HG03108 (cell line): ENCODE results near the gene C2CD3.
"Not testable (repeated sequence)": the region's sequence is repeated elsewhere in the genome, so short reads cannot be mapped to it uniquely, and the experiment has no call there.

Source experiments
- ATAC-seq: cut with Tn5 transposase; IDR thresholded peaks from one replicate; pipeline ENCODE4 v1.9.1; 2021; ENCODE audit warnings: moderate library complexity; ENCODE audit not compliant: unreplicated experiment

Gene C2CD3

DNA sequence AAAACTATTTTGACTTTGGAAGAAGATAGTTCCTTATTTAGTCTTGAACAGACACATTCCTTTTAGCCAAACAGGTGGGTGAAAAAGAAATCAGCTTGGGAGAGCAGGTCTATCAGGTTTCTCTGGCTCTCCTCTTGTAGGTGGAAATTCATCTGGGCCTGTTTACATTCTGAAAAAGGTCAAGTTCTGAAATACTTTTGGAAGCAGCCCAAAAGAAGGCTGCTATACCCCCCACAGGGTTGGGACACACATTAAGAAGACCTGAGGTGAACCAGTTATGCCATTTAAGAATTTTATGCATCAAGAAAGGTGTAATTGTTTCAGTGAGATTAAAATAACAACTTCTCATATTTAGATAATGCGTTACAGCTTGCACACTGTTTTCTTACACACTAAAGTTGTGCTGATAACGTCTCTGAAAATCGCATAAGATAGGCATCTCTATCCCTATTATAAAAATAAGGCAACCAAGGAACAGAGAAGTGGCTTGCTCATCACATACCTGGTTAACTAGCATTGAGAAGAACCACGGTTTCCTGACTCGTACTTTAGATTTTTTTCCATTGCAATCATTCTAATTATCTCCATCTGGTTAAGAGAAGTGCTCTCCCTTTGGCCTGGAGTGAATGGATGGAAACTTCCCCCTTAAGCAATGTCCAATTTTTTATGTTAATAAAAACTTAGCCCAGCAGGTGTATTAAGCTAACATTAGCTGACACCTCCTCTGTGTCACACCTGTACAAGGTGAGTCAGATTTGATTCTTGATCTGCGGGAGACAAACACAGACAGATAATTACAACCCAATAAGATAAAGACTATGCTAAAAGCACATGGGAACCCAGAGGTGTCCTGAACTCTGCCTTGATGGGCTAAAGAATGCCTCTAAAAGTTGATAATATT, 101.4 kb downstream of the C2CD3 start:
- ATAC-seq, result no peak

GRCh38 chr11:74066663-74067062, 104.1 kb downstream of the C2CD3 start:
- not testable (repeated sequence) for ATAC-seq

DNA sequence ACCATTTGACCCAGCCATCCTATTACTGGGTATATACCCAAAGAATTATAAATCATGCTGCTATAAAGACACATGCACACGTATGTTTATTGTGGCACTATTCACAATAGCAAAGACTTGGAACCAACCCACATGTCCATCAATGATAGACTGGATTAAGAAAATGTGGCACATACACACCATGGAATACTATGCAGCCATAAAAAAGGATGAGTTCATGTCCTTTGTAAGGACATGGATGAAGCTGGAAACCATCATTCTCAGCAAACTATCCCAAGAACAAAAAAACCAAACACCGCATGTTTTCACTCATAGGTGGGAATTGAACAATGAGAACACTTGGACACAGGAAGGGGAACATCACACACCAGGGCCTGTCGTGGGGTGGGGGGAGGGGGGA, 105.3 kb downstream of the C2CD3 start:
- not testable (repeated sequence) for ATAC-seq

- ATAC-seq, result not testable (repeated sequence)
Observed at GRCh38 chr11:74063628-74064027, 107.2 kb downstream of the C2CD3 start.

DNA sequence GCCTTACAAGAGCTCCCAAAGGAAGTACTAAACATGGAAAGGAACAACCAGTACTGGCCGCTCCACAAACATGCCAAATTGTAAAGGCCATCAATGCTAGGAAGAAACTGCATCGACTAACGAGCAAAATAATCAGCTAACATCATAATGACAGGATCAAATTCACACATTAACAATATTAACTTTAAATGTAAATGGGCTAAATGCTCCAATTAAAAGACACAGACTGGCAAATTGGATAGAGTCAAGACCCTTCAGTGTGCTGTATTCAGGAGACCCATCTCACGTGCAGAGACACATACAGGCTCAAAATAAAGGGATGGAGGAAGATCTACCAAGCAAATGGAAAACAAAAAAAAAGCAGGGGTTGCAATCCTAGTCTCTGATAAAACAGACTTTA, 109.2 kb downstream of the C2CD3 start:
- ATAC-seq, result not testable (repeated sequence)

- no peak for ATAC-seq
Observed at GRCh38 chr11:74057249-74058151, 113.3 kb downstream of the C2CD3 start.

- no peak for ATAC-seq
Observed at GRCh38 chr11:74055938-74056337, 114.9 kb downstream of the C2CD3 start.

- no peak for ATAC-seq
Observed at GRCh38 chr11:74050465-74050864, 120.3 kb downstream of the C2CD3 start.

- ATAC-seq, result no peak
Observed at GRCh38 chr11:74048993-74049392, 121.8 kb downstream of the C2CD3 start.

DNA sequence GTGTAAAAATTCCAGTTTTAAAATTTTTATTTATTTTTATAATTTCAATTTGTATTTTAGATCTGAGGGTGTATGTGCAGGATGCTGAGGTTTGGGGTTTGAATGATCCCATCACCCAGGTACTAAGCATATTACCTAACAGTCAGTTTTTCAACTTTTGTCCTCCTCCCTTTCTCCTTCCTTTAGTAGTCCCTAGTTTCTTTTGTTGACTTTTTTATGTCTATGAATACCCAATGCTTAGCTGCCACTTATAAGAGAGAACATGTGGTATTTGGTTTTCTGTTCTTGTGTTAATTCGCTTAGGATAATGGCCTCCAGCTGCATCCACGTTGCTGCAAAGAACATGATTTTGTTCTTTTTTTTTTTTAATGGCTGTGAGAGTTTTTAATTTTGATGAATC, 126.3 kb downstream of the C2CD3 start:
- ATAC-seq, result no peak

DNA sequence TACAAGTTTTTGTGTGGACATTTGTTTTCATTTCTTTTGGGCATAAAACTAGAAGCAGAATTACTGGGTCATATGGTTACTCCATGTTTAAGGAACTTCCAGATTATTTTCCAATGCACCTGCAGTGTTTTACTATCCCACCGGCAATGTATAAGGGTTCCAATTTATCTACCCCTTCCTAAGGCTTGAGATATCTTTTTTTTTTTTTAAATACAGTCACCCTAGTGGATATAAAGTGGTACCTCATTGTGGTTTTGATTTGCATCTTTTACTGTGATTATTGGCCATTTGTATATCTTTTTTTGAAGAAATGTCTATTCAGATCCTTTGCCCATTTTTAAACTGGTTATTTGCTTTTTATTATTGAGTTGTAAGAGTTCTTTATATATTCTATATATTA, 127.4 kb downstream of the C2CD3 start:
- ATAC-seq, result no peak

GRCh38 chr11:74037309-74037708, 133.5 kb downstream of the C2CD3 start:
- ATAC-seq, result no peak

GRCh38 chr11:74035264-74035663, 135.5 kb downstream of the C2CD3 start:
- ATAC-seq, result no peak

- no peak for ATAC-seq
Observed at GRCh38 chr11:74033046-74033445, 137.8 kb downstream of the C2CD3 start.

DNA sequence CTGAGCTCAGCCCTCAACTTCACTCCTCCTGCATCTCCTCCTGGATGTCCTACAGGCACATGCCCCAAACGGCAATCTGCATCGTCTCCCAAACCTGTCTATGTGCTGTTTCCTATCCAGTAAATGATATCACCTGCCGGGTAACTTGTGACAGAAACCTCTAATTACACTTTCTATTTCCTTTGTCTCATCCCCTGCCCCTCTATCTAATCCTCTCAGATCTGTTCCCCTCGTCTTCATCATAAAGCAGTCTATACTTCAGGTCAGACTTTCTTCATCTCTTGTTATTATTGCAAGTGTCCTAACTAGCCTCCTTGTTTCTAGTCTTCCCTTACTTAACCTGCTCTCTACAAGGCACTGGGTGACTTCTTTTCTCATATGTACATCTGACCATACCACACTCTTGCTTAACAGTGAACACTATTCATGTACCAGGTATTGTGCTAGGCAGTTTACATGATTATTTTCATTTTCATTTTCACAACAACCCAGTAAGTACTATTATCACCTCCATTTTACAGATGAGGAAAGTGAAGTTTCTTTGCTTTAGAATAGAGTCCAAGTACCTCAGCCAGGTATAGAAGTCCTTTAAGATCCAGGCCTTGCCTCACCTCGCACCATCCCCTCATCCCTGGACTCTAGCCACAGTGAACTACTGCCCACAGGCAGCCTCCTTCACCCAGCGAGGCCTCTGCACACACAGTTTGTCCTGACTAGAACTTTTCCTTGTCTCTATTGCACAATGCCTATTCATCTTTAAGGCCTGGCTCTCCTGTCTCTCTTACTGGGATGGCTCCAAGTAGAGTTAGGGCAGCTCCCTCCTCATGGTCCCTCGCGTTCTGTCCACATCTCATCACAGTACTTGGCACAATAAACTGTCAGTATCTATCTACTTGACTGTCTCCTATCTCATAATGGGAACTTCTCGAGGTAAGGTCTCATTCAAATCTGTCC, 139.8 kb downstream of the C2CD3 start:
- no peak for ATAC-seq

DNA sequence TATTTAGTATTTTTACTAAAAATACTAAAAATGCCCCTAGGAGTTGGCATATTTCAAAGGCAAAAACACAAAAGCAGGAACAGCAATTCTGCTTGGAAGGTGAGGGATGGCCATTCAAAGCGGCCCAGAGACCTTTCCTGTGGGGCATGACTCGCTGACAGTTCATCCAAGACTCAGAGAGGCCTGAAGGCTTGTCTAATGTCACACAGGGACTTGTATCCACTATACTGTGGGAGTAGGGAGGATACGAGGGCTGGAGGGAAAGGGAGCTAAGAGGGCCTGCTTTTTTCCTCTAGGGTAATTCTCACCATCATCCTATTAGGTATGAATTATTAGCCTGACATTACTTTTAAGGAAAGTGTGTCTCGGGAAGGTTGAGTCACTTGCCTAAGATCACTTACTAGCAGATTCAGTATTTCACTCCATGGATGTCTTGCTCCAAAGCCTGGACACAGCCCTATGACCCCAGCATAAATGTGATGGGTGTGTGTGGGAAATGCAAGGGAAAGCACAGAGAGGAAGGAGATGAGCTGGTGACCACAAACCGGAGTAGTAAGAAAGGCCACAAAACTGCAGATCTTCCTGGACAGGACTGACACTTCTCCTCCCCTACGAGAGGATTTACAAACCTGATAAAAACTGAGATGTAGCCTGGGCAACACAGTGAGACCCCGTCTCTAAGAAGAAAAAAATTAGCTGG, 145.2 kb downstream of the C2CD3 start:
- no peak for ATAC-seq

GRCh38 chr11:74024261-74025029, 146.4 kb downstream of the C2CD3 start:
- no peak for ATAC-seq

GRCh38 chr11:74023276-74023675, 147.5 kb downstream of the C2CD3 start:
- no peak for ATAC-seq

DNA sequence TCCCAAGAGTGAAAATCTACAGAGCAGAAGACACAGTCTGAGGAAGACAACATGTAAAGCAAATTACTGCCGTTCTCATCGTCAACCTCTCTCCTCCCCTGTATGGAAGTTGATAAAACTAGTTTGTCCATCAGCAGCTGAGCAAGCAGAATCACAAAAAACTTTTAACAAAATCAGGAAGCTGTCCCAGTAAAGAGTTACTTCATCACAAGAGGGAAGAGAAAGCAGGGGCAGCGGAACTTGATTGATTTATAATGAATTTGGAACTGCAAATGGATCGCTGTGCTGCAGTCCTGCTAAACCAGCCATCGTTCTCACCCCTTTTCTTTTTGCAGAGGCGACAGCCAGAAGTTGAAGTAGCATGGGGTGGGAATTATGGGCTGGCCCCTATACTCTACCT, 148.3 kb downstream of the C2CD3 start:
- no peak for ATAC-seq
